Muscle layer of colon (tissue), 2 donors: Measurements from ENCODE around the gene USB1.

Experiments
- H3K27ac ChIP-seq: one replicate; pipeline ENCODE4 v1.7.0; 2013; ENCODE audit warnings: low read depth, mild to moderate bottlenecking, low read length, moderate library complexity
- H3K27me3 ChIP-seq, 2 donors: one replicate each; pipeline ENCODE4 v1.7.0; 2013; ENCODE audit warnings: low read length in 2 of 2, mild to moderate bottlenecking in 2 of 2; ENCODE audit not compliant: insufficient read depth in 2 of 2, control insufficient read depth in 1 of 2
- H3K36me3 ChIP-seq: one replicate; pipeline ENCODE4 v1.7.0; 2013; ENCODE audit warnings: mild to moderate bottlenecking, low read length; ENCODE audit not compliant: insufficient read depth
- H3K4me1 ChIP-seq: one replicate; pipeline ENCODE4 v1.7.0; 2013; ENCODE audit warnings: mild to moderate bottlenecking, low read length; ENCODE audit not compliant: insufficient read depth
- H3K4me3 ChIP-seq, 2 donors: one replicate each; pipeline ENCODE4 v1.7.0; 2013; ENCODE audit warnings: low read length in 2 of 2, low read depth in 1 of 2, mild to moderate bottlenecking in 1 of 2, moderate library complexity in 1 of 2
- H3K9ac ChIP-seq: one replicate; pipeline ENCODE4 v1.7.0; 2013; ENCODE audit warnings: low read length
- H3K9me3 ChIP-seq: one replicate; pipeline ENCODE4 v1.7.0; 2013; ENCODE audit warnings: mild to moderate bottlenecking, low read length
- donor health status: abdominal sarcoma.
- donor health status: Adenocarcinoma of cecum.

Gene USB1

DNA sequence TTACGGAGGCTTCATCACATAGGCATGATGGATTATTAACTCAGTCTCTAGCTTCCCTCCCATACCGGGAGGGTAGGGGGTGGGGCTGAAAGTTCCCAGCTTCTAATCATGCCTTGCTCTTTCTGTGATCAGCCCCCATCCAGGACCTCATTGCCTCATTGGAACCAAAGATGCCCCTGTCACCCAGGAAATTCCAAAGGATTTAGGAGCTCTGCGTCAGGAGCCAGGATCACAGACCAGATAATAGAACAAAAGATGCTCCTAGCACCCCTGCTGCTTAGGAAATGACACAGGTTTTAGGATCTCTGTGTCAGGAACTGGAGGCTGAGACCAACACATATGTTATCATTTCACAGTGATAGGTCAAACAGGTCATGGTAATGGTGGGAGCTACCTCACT is 9.7 kb downstream of the USB1 start:
- Histone ChIP-seq H3K4me3 (no peak overlapping the region), H3K36me3 (peaks cover 31% of the 10 kb centered on the region), H3K27me3 (no peaks in the 10 kb centered on the region), H3K9ac (no peak overlapping the region), H3K27ac (no peak overlapping the region), H3K9me3 (no peaks in the 10 kb centered on the region), H3K4me1 (no peaks in the 10 kb centered on the region)

DNA sequence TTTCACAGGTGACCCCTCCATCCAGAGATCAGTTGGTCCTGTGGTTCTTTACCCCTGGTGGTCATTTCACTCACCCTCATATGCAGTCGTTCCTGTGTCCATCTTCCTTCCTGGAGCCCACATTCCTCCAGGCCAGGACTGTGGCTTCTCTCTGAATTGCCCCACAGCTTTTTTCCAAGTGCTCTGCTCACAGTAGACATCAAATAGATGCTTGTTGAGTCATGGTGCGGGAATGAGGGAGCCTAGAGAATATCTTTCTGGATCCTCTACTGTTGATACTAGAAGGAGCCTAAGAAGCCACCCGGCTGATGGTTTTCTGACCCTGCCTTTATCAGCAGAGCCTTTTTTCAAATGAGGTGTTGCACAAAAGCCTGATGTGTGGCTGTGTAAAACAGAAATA is 10.4 kb downstream of the USB1 start:
- H3K9me3 ChIP-seq, result no peaks in the 10 kb centered on the region
- peaks cover 1% of the 10 kb centered on the region for H3K4me1 ChIP-seq
- H3K27ac ChIP-seq, result no peak overlapping the region
- no peak overlapping the region for H3K4me3 ChIP-seq
- no peaks in the 10 kb centered on the region for H3K27me3 ChIP-seq
- H3K36me3 ChIP-seq, result peaks cover 31% of the 10 kb centered on the region
- H3K9ac ChIP-seq, result no peak overlapping the region

DNA sequence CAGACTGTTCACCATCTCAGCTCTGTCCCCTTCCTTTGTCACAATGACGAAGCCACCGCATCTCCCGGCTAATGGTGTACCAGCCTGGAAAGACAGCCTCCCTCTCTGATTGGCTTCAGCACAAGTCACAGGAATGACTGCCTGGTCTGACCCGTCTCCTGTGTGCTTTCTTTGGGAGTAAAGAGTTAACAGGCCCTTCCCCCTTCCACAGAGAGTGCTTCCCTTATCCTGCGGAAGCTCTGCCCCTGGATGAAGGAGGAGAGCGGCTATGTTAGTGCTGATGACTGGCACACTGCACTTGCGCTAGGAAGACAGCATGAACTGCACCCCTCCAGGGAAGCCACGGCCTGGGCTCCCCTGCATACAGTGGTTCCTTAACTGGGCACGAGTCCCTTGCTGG is 11.3 kb downstream of the USB1 start:
- Histone ChIP-seq H3K9me3 (no peaks in the 10 kb centered on the region), H3K4me1 (peaks cover 9% of the 10 kb centered on the region), H3K27me3 (no peaks in the 10 kb centered on the region), H3K36me3 (peaks cover 31% of the 10 kb centered on the region), H3K4me3 (no peak overlapping the region), H3K27ac (no peak overlapping the region), H3K9ac (no peak overlapping the region)

DNA sequence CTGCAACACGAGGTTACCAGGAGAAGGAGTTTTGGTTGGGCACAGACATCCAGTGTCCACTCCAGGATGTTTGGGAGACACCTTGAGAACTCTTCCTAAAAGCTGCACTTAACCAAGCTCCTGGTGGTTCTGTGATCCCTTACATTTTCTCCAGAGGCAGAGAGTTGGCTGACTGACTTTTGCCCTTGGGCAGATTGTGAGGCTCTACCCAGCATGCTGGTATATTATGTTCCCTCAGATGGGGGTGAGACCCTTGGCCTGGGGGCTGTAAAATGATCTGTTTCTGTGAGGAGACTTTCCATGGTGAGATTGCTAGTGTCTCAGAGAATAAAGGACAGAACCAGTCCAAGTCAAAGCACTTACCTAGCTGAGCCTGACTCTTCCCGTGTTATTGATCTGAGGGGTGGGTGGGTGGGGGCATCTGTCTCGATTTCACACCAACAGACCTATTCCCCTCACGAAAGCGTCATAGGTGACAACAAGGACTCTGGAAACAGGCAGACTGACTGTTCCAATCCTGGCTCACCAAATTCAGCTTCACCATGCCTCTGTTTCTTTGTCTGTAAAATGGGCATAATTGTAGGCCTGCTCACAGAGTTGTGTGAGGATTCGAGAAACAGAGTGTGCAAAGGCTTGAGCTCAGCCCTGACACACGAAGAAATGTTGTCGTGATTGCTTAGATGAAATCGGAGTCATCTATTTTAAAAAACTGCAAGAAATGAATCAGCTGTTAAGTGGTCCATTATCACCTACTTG is 12.2 kb downstream of the USB1 start:
- H3K36me3 ChIP-seq, result peaks cover 31% of the 10 kb centered on the region
- peaks cover 10% of the 10 kb centered on the region for H3K4me1 ChIP-seq
- H3K9ac ChIP-seq, result no peak overlapping the region
- no peaks in the 10 kb centered on the region for H3K27me3 ChIP-seq
- H3K9me3 ChIP-seq, result no peaks in the 10 kb centered on the region
- no peak overlapping the region for H3K27ac ChIP-seq
- no peak overlapping the region for H3K4me3 ChIP-seq

DNA sequence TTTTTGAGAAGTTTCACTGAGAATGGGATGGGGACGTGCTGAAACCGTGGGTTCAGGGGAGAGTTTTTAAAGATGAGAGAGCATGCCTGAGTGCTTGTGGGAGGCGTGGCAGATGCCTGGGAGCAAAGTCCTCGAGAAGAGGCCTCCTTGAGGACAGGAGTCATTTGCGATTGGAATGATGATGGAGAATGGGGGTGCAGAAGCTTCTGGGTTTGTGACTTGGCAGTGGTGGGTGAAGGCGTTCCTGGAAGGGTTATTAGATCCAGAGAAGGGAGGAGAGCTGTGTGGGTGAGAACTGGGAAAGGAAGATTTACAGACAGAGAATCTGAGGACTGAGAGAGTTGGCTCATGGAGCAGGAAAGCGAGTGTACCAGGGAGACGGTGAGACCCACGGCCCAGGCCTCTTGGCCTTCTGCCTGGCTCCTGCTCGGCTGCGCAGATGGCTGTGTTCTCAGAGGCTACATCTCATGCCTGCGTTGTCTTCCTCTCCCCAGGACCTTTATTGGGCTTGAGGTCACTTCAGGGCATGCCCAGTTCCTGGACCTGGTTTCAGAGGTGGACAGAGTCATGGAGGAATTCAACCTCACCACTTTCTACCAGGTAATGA is 15.7 kb downstream of the USB1 start:
- peaks cover 27% of the 10 kb centered on the region for H3K4me1 ChIP-seq
- H3K4me3 ChIP-seq, result no peak overlapping the region
- H3K9ac ChIP-seq, result no peak overlapping the region
- no peaks in the 10 kb centered on the region for H3K9me3 ChIP-seq
- no peaks in the 10 kb centered on the region for H3K27me3 ChIP-seq
- no peak overlapping the region for H3K27ac ChIP-seq
- peaks cover 24% of the 10 kb centered on the region for H3K36me3 ChIP-seq

DNA sequence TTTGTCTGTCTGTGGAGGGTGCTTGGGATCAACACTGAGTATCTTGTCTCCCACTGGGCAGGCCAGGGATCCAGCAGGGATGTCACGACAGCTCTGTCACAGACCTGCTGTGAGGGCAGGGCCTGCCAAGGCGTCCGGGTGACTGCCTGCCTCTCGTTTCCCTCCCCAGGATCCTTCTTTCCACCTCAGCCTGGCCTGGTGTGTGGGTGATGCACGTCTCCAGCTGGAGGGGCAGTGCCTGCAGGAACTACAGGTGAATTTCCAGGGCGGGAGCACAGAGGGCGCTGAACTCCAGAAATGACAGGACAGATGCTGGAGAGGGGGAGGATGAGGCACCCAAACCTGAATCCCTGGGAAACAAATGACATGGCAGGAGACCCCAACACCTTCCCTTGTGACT is 17.6 kb downstream of the USB1 start:
- Histone ChIP-seq H3K27me3 (no peaks in the 10 kb centered on the region), H3K9me3 (no peaks in the 10 kb centered on the region), H3K4me1 (peaks cover 45% of the 10 kb centered on the region), H3K9ac (no peak overlapping the region), H3K27ac (no peak overlapping the region), H3K36me3 (peaks cover 20% of the 10 kb centered on the region), H3K4me3 (no peak overlapping the region)

DNA sequence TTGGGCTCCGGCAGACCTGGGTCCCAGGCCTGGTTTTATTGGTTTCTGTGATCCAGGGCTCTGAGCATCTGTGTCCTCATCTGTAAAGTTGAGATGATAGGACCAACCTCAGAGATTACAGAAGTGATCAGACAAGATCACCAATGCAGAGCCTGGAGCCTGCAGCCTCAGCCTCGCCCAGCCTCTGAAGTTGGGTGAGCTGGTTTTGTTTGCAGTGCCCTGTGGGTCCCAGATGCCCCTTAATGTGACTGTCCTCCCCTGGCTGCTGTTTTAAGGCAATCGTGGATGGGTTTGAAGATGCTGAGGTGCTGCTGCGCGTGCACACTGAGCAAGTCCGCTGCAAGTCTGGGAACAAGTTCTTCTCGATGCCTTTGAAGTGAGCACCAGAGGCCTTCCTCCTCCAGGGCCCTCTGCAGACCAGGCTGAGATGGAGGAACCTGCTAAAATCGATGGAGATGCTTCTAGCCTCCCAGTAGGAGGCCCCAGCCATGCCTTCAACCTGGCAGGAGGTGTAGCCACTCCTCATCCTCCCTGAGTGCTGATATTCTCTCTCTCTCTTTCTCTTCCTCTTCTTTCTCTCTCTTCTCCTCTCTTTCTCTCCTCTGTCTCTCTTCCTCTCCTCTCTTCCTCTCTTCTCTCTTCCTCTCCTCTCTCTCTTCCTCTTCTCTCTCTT is 18.8 kb downstream of the USB1 start:
- H3K9ac ChIP-seq, result no peak overlapping the region
- H3K9me3 ChIP-seq, result no peaks in the 10 kb centered on the region
- no peak overlapping the region for H3K27ac ChIP-seq
- peaks cover 20% of the 10 kb centered on the region for H3K36me3 ChIP-seq
- H3K27me3 ChIP-seq, result no peaks in the 10 kb centered on the region
- H3K4me1 ChIP-seq, result peaks cover 55% of the 10 kb centered on the region
- H3K4me3 ChIP-seq, result no peak overlapping the region

DNA sequence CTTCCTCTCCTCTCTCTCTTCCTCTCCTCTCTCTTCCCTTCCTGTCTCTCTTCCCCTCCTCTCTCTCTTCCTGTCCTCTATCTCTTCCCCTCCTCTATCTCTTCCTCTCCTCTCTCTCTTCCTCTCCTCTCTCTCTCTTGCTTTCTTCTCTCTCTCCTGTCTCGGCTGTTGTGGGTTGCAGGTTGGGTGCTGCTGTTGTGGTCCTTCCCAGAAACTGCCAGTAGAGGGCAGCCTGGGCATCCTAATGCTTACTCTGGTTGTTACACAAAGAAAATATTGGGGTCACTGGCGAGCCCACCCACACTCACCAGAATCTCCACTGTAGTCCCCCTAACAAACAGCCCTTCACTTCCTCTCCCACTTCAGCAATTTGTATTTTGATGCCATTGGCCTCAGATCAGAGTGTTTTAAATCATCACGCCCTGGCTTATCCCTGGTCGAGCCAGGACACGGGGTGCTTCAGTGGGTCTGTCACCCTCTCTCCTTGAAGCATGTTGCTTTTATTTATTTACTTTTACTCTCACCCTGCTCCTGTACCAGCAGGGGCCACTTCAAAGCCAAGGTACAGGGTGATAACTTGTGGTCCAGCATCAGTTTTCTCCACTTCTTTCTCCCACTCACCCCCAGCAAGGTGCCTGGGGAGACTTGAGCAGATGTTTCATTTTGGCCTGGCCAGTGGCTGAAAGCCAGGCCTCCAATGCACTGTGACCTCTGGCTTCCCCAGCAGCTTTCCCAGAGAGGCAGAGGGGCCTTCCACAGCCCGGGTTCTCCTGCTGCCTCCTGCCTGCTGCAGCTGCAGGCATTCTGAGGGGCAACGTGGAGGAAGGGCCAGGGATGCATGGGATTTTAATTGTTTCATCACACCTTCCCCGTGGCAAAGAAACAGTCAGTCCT is 19.7 kb downstream of the USB1 start:
- no peaks in the 10 kb centered on the region for H3K9me3 ChIP-seq
- no peak overlapping the region for H3K27ac ChIP-seq
- H3K4me1 ChIP-seq, result peaks cover 58% of the 10 kb centered on the region
- no peak overlapping the region for H3K4me3 ChIP-seq
- no peaks in the 10 kb centered on the region for H3K27me3 ChIP-seq
- H3K36me3 ChIP-seq, result peaks cover 16% of the 10 kb centered on the region
- H3K9ac ChIP-seq, result no peak overlapping the region

DNA sequence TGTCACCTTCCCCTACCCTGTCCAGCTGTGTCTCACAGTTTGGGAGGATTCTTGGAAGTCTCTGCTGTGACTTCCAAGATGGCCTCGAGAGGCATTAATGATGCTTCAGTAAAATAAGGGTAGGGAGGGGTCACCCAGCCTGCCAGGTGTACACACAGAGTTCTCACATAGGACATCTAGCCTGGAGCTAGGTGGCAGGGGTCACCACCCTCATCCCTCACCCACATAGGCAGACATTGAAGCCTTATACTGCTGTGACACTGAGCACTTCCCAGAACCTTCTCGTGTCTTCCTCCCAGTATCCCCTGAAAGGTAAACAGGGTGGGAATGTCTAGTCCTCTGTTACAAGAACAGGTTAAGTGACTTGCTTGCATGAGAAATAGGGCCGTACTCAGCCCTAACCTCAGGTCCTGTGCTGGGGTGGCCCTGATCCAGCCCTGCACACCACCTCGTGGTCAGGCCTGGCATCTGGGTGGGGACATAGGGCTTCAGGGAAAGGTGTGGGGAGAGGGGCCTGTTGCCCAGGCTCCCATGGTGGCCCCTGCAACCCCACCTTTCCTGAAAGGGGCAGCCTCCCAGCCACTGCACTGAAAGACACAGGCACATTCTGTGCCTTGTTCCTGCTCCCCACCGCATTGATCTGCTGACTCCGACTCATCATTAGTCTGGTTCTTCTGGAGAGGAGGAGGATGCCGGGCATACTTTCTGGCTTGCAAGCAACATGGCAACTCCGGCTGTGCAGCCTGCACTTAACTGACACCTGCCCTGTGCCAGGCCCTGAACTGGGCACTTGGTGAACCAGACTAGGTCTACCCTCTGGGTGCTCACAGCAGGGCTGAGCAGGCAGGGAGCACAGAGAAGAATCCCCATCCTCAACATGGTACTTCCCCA is 20.7 kb downstream of the USB1 start:
- H3K9ac ChIP-seq, result no peak overlapping the region
- peak overlapping the region; percentile 75 for H3K27ac ChIP-seq
- H3K27me3 ChIP-seq, result no peaks in the 10 kb centered on the region
- peaks cover 54% of the 10 kb centered on the region for H3K4me1 ChIP-seq
- H3K9me3 ChIP-seq, result no peaks in the 10 kb centered on the region
- no peak overlapping the region for H3K4me3 ChIP-seq
- H3K36me3 ChIP-seq, result peaks cover 16% of the 10 kb centered on the region

DNA sequence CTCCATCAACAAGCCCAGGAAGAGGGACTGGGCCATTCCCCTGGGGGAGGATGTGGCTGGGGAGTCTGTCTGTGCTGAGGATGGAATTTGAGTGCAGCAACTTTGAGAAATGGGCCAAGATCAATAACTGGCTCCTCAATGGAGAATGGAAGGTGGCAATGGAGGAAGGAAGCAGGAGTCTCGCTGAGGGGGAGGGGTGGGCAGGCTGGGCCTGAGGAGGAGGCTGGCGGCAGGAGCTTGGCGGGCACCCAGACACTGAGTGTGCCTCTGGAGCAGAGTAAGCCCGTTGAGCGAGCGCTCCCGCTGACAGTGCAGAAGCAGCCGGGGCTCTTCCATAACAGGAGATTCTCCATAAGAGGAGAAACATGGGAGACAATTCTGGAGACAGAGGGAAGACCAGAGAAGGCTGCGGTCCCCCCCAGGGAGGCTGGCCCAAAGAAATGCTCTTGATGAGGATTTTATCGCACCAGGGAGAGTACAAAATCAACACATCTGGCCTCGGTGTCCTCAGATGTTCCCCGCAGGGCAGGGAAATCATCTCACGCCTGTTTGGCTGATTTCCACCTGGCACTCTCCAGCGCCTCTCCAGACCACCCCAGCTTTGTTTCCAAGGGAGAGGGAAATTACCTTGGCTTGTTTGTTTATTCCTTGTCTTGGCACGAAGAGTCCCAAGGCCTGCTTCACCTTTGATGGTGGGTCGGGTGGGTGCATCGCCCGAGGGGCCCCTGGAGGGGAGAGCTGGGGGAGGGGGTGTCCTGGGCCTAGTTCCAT is 21.6 kb downstream of the USB1 start:
- peaks cover 51% of the 10 kb centered on the region for H3K4me1 ChIP-seq
- H3K9ac ChIP-seq, result no peak overlapping the region
- peak overlapping the region; percentile 75 for H3K27ac ChIP-seq

More for the DNA sequence above, 21.6 kb downstream of the USB1 start:
- H3K36me3 ChIP-seq, result peaks cover 16% of the 10 kb centered on the region
- H3K27me3 ChIP-seq, result no peaks in the 10 kb centered on the region
- H3K9me3 ChIP-seq, result no peaks in the 10 kb centered on the region
- no peak overlapping the region for H3K4me3 ChIP-seq
